GM20000 (cell line): ENCODE measurements around the gene VGLL4.

Experiments
- DNase-seq: peaks from one replicate; pipeline ENCODE4 v3.0.0; 2012; ENCODE audit warnings: low spot score
- CTCF ChIP-seq: IDR thresholded peaks from 2 replicates; pipeline ENCODE4 v1.5.1; 2012; ENCODE audit warnings: mild to moderate bottlenecking, control low read depth; ENCODE audit errors: extremely low read depth, missing control alignments

Gene VGLL4

GRCh38 chr3:11539677-11540076 lies 104.0 kb downstream of the VGLL4 start:
- no peak for TF ChIP-seq CTCF
- no peak for DNase-seq

GRCh38 chr3:11539218-11539617 lies 104.5 kb downstream of the VGLL4 start:
- TF ChIP-seq CTCF, result no peak
- DNase-seq, result no peak

- TF ChIP-seq CTCF, result no peak
- DNase-seq, result no peak
These were observed 105.1 kb downstream of the VGLL4 start for GRCh38 chr3:11538581-11538980.

GRCh38 chr3:11536936-11537612 lies 106.6 kb downstream of the VGLL4 start:
- DNase-seq, result no peak
- no peak for TF ChIP-seq CTCF

GRCh38 chr3:11536132-11536935 lies 107.4 kb downstream of the VGLL4 start:
- TF ChIP-seq CTCF, result no peak
- DNase-seq, result no peak

GRCh38 chr3:11535243-11535960 lies 108.3 kb downstream of the VGLL4 start:
- no peak for DNase-seq
- no peak for TF ChIP-seq CTCF

- TF ChIP-seq CTCF, result no peak
- DNase-seq, result no peak
These were observed 109.0 kb downstream of the VGLL4 start for GRCh38 chr3:11534793-11535101.
